GM21515 (cell line): ENCODE measurements around the gene SEZ6L2.
"Not testable (repeated sequence)": the region's sequence is repeated elsewhere in the genome, so short reads cannot be mapped to it uniquely, and the experiment has no call there.

Experiments
- ATAC-seq: cut with Tn5 transposase; IDR thresholded peaks from one replicate; pipeline ENCODE4 v1.9.1; 2021; ENCODE audit not compliant: unreplicated experiment

SEZ6L2 gene

GRCh38 chr16:29899516-29900101, at the start of gene SEZ6L2:
Gene SEZ6L2 (minus strand): TSS chr16:29899550. CDS start chr16:29899019, 531 bp downstream.
- no peak for ATAC-seq

- no peak for ATAC-seq
Measured at GRCh38 chr16:29947897-29948296, 48.5 kb upstream of the SEZ6L2 start.

- ATAC-seq: no peak
Measured at GRCh38 chr16:29943846-29944799, 44.8 kb upstream of the SEZ6L2 start.

- ATAC-seq: no peak
Measured at GRCh38 chr16:29940656-29941055, 41.3 kb upstream of the SEZ6L2 start.

GRCh38 chr16:29931750-29932149, 32.4 kb upstream of the SEZ6L2 start:
- not testable (repeated sequence) for ATAC-seq

- no peak for ATAC-seq
Measured at GRCh38 chr16:29927070-29927905, 27.9 kb upstream of the SEZ6L2 start.

- ATAC-seq: no peak
Measured at GRCh38 chr16:29926711-29927052, 27.3 kb upstream of the SEZ6L2 start.

GRCh38 chr16:29925781-29926710, 26.7 kb upstream of the SEZ6L2 start, which contains the start of gene KCTD13:
Gene KCTD13 (minus strand): TSS chr16:29926226. CDS start chr16:29926033, 193 bp downstream.
- ATAC-seq: peak; percentile 80

- no peak for ATAC-seq
Measured at GRCh38 chr16:29925105-29925756, 25.9 kb upstream of the SEZ6L2 start.

GRCh38 chr16:29922986-29923501, 23.7 kb upstream of the SEZ6L2 start:
- no peak for ATAC-seq

- no peak for ATAC-seq
Measured at GRCh38 chr16:29922326-29922725, 23.0 kb upstream of the SEZ6L2 start.

GRCh38 chr16:29921034-29921385, 21.7 kb upstream of the SEZ6L2 start:
- no peak for ATAC-seq

- ATAC-seq: no peak
Measured at GRCh38 chr16:29920288-29921033, 21.1 kb upstream of the SEZ6L2 start.

GRCh38 chr16:29916979-29917378, 17.6 kb upstream of the SEZ6L2 start:
- ATAC-seq: no peak

- ATAC-seq: no peak
Measured at GRCh38 chr16:29915590-29916247, 16.4 kb upstream of the SEZ6L2 start.

- ATAC-seq: no peak
Measured at GRCh38 chr16:29913514-29913913, 14.2 kb upstream of the SEZ6L2 start.

GRCh38 chr16:29912087-29912486, 12.7 kb upstream of the SEZ6L2 start:
- no peak for ATAC-seq

GRCh38 chr16:29911676-29912010, 12.3 kb upstream of the SEZ6L2 start:
- ATAC-seq: no peak
